ENCODE measurements around the gene UNC13A.

Gene UNC13A

DNA sequence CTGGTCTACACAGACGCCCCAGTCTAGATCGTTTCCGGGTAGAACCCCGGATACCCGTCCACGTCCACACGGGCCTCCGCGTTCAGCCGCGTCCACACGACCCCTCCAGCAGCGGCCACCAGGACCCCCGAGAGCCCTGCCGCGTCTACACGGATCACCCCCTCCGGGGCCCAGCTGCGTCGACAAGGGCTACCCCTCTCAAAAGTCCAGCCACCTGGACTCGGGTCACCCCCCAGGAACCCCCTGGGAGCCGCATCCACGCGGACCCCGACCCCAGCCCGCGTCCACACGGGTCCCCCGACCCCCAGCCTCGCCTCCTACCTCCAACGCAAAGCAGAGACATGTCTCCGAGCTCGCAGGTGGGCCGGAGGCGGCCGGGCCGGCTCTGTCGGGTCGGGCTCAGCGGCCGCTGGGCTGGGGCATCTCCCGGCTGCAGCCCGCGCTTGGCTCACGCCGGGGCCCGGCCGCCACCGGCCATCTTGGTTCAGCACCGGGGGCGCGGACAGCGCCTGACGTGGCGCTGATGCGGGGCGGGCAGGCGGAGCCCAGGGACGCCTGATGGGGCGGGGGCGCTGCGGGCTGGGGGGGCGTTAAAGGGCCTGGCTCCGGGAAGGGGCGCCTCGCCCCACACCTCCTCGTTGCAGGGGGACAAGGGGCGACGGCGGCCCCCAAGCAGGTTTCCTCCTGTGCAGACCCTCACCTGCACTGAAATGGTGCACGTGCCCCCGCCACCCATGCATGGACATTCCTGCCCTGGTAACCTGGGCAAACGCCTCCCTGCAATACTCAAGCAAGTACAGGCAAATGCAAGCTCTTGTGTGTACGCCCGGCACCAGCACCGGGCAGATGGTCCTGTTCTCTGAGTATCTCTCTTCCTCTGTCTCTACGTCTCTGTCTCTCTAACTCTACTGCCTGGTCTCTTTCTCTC lies at the start of gene UNC13A:
Gene UNC13A, minus strand, starts transcription at position 498 of the 928 bp plus-strand sequence. Its CDS starts 155 bp downstream, at position 343.
- DNase-seq: no peak

DNA sequence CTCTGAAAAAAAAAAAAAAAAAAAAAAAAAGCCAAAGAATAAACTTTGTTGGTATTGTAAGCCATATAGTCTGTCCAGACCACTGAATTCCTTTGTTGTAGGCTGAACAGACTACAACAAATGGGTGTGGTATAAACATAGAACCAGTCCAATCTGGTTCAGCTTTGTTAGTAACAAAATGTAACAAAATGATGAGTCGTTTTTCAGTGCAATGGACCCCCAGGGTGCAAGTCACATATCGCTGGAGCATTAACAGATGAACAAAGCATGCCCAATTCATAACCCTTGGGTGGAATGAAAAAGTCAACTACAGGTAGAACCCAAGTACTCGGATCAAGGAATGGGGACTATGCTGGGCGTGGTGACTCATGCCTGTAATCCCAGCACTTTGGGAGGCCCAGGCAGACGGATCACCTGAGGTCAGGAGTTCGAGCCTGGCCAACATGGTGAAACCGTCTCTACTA lies 49.6 kb upstream of the UNC13A start:
- DNase-seq: no peak

DNA sequence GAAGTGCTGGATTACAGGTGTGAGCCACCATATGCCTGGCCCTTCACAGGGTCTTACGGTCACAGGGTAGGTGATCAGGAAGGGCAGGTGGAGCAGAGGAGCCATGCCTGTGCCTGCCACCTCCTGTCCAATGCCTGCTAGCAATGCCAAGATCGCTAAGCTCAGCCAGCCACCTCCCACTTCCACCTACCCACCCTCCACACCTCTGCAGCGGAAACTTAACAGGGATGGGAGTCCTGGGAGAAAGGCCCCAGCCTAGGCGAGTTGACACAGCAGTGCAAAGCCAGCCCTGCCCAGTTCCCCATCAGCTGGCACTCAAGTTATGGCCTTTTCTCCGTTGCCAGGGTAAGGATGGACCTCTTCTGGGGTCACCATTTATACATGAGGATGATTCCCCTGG lies 47.3 kb upstream of the UNC13A start:
- no peak for DNase-seq

DNA sequence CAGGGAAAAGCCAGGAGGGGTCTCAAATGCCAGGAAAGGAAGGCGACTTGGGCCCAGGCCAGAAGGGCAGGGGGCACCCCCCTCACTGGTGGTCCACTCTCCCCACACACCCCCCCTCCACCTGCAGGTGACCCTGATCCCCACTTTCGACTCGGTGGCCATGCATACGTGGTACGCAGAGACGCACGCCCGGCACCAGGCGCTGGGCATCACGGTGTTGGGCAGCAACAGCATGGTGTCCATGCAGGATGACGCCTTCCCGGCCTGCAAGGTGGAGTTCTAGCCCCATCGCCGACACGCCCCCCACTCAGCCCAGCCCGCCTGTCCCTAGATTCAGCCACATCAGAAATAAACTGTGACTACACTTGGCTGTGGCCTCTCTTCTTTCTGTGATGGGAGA lies 46.0 kb upstream of the UNC13A start:
- no peak for DNase-seq

DNA sequence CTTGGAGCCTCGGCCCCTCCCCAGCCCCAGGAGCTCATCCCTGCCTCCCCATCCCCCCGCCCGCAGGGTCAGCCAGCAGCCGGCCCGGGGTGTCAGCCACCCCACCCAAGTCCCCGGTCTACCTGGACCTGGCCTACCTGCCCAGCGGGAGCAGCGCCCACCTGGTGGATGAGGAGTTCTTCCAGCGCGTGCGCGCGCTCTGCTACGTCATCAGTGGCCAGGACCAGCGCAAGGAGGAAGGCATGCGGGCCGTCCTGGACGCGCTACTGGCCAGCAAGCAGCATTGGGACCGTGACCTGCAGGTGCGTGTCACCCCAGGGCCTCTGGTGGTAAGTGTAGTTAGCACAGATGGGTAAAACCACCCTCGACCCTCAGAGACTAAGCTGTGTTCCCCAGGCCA lies 45.0 kb upstream of the UNC13A start:
- DNase-seq: no peak

DNA sequence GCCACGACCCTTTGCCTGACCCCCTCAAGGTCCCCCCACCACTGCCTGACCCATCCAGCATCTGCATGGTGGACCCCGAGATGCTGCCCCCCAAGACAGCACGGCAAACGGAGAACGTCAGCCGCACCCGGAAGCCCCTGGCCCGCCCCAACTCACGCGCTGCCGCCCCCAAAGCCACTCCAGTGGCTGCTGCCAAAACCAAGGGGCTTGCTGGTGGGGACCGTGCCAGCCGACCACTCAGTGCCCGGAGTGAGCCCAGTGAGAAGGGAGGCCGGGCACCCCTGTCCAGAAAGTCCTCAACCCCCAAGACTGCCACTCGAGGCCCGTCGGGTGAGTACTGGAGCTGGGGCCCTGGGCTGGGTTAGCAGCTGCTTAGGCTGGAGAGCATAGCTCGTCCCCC lies 39.7 kb upstream of the UNC13A start:
- DNase-seq: no peak

DNA sequence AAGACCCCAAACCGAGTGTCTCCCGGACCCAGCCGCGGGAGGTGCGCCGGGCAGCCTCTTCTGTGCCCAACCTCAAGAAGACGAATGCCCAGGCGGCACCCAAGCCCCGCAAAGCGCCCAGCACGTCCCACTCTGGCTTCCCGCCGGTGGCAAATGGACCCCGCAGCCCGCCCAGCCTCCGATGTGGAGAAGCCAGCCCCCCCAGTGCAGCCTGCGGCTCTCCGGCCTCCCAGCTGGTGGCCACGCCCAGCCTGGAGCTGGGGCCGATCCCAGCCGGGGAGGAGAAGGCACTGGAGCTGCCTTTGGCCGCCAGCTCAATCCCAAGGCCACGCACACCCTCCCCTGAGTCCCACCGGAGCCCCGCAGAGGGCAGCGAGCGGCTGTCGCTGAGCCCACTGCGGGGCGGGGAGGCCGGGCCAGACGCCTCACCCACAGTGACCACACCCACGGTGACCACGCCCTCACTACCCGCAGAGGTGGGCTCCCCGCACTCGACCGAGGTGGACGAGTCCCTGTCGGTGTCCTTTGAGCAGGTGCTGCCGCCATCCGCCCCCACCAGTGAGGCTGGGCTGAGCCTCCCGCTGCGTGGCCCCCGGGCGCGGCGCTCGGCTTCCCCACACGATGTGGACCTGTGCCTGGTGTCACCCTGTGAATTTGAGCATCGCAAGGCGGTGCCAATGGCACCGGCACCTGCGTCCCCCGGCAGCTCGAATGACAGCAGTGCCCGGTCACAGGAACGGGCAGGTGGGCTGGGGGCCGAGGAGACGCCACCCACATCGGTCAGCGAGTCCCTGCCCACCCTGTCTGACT lies 39.0 kb upstream of the UNC13A start:
- no peak for DNase-seq

DNA sequence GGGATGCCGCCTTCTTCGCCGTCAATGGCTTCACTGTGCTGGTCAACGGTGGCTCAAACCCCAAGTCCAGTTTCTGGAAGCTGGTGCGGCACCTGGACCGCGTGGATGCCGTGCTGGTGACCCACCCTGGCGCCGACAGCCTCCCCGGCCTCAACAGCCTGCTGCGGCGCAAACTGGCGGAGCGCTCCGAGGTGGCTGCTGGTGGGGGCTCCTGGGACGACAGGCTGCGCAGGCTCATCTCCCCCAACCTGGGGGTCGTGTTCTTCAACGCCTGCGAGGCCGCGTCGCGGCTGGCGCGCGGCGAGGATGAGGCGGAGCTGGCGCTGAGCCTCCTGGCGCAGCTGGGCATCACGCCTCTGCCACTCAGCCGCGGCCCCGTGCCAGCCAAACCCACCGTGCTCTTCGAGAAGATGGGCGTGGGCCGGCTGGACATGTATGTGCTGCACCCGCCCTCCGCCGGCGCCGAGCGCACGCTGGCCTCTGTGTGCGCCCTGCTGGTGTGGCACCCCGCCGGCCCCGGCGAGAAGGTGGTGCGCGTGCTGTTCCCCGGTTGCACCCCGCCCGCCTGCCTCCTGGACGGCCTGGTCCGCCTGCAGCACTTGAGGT lies 38.1 kb upstream of the UNC13A start:
- DNase-seq: no peak

DNA sequence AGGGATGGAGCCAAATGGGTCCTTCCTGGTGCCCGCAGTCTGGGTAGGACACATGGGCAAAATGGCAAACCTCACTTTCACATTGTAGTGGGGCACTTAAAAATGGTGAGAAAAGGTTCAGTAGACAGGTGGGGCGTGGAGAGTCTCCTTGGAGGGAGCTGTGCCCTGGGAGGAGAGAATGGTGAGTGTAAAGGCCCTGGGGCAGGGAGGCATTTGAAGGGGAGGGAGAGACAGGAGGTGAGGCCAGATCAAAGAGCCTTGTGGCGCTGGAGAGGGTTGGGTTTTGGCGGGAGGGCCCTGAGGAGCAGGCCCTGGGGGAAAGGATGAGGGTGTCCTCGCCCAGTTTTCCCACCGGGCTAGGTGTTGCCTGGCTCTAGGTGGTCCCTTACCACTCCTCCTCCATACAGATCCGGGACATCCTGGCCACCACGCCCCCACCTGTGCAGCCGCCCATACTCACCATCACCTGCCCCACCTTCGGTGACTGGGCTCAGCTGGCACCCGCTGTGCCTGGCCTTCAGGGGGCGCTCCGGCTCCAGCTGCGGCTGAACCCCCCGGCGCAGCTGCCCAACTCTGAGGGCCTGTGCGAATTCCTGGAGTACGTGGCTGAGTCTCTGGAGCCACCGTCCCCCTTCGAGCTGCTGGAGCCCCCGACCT lies 37.4 kb upstream of the UNC13A start:
- DNase-seq: no peak

DNA sequence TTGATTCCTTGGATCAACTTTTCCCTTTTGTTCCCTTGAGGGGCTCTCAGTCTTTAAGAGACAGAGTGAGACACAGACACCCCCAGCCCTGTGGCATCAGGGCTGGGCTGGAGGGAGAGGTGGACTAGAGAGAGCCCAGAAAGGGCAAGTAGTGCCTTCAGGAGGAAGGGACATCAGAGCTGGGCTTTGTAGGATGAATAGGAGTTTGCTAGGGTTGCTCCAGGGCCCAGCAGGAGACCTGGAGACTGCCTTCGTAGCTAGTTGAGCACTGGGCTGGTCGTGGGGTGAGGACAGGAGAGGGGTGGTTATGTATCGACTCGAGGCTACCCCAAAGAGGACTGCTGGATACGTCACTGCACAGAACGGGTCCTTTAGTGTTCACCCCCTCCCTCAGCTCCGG lies 36.5 kb upstream of the UNC13A start:
- DNase-seq: no peak

DNA sequence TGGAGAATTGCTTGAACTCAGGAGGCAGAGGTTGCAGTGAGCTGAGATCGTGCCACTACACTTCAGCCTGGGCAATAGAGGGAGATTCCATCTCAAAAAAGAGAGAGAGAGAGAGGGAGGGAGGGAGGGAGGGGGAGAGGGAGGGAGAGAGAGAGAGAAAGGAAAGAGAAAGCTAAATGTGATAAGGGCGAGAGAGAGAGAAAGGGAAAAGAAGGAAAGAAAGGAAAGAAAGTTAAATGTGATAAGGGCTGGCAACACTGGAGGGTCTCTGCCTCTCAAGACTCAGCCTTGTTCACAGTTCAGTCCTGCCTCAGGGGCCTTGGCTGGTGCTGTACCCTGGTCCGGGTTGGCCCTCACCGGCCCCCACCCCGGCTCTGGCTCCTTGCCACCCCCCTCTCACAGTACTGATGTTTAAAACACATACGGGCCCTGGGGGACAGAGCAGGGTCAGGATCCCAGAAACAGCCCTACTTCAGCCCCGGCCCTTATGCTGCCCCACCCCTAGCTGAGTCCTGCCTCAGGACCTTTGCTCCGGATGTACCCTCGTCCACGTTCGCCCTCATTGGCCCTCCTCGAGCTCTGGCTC lies 34.6 kb upstream of the UNC13A start:
- DNase-seq: no peak

DNA sequence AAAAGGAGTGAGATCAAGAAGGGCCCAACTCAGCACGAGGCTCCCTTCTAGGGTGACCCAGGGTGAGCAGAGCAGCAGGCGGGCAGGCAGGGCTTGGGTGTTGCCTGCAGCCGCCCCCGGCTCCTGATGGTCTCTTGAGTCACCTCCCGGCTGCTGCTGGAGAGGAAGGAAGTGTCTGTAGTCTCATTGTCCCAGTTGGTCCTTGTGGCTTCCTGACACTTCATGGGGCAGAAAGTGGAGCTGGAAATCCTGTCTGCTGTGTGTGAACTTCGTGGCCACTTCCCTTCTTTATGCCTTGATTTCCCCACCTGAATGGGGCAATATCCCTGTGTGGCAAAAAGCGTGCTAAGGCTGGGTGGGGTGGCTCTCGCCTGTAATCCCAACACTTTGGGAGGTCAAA lies 33.7 kb upstream of the UNC13A start:
- no peak for DNase-seq

DNA sequence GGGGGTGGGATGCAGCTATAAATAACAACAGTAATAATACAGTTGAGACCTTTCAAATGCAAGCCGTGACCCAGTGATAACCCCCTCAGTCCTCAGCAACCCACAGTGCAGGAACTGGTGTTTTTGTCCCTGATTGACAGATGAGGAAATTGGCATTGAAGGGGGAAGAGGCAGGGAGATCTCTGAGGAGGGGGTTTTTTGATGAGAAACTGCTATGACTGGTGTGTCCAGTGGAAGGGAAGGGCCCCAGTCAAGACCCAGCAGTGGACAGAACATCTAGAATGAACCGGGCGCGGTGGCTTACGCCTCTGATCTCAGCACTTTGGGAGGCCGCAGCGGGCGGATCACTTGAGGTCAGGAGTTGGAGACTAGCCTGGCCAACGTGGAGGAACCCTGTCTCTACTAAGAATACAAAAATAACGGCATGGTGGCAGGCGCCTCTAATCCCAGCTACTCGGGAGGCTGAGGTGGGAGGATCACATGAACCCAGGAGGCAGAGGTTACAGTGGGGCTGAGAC lies 33.0 kb upstream of the UNC13A start:
- no peak for DNase-seq

DNA sequence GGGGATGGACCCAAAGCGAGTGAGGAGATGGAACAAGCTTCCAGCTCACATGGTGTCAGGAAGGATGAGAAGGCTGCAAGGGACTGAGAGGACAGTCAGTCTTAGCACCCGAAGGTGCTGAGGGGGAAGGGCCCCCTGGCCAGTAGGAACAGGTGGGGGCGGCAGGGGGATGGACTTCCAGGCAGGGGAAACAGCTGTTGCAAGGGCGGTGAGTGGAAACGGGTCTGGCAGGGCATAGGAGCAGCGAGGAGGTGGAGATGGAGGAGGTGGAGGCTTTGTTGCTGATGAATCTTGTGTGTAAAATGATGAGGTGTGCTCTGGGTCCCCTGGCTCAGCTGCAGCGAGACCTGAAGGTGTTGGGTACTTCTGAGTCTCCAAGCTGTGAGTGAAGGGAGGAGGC lies 32.3 kb upstream of the UNC13A start:
- DNase-seq: no peak

DNA sequence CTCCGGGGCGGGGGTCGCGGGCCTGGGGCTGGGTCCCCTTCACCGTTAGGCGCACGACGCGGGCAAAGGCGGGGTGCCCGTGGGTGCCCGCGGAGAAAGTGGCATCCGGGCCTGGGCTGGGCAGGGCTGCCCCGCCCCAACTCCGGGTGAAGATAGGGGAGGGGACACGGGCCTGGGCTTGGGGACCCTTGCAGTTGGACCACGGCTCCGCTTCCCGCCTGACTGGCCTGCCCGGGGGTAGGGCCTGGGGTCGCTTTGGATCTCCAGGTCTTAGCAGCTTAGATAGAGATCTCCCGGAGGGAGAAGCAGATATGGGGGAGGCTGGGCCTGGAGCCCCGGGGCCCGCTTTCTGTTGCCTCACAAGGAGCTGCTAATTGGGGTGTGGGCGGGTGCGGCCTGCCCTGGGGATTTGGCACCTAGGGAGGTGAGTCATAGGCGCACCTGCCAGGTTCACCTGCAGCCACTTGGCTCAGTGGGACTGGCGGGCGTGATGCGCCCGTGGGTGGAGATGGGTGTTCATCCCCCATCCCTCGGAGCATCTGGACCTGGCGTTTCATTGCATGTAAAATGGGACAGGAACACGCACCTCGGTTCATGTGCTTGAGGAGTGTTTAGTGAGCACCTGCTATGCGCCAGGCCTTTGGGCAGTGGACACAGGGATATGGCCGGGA lies 31.7 kb upstream of the UNC13A start:
- DNase-seq: no peak

DNA sequence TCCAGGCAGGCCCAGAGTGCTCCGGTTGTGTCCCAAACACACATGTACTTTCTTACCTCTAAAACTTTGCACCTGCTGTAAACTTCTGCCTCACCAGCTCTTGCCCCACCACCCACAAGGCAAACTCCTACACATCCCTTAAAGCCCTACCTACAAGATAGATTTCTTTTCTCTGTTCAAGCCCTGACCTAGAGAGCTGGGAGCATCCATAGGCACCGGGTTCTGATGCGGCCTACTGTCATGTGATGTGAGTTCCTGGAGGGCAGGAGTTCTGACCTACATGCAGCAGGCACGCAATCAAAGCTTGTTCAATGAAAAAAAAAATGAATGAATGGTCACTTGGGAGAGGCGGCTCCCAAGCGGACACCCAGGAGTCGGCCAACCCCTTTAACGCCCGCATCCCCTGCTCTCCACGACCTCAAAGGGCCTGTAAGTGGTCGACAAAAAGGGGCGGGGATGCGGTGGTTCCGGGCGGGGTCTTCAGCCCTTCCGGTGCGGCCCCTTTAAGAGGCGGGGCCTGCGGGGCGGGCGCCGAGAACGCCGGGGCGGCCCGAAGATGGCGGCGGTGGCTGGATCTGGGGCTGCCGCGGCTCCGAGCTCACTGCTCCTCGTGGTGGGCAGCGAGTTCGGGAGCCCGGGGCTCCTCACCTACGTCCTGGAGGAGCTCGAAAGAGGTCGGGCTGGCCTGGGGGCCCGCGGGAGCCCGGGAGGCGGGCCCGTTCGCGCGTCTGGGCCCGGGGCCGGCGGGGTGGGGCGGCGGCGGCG lies 31.0 kb upstream of the UNC13A start, which contains the start of gene MAP1S:
Gene MAP1S, plus strand, starts transcription at position 534 of the 765 bp plus-strand sequence. Its CDS starts 23 bp downstream, at position 557.
- no peak for DNase-seq

DNA sequence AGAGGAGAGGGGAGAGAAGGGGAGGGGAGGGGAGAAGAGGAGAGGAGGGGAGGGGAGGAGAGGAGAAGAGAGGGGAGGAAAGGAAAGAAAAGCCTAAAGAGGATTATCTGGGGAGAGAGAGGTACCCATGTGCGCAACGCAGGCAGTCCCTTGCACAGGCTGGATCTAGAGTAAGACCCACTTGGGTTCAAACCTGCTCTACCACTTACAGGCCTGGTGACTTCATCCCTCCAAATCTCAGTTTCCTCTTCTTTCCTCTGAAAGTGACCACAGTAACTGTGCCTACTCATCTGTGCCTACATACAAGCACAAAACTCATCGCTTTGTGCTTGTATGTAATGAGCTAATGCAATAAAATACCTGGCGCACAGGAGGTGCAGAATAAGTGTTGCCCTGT lies 30.4 kb upstream of the UNC13A start:
- DNase-seq: no peak

DNA sequence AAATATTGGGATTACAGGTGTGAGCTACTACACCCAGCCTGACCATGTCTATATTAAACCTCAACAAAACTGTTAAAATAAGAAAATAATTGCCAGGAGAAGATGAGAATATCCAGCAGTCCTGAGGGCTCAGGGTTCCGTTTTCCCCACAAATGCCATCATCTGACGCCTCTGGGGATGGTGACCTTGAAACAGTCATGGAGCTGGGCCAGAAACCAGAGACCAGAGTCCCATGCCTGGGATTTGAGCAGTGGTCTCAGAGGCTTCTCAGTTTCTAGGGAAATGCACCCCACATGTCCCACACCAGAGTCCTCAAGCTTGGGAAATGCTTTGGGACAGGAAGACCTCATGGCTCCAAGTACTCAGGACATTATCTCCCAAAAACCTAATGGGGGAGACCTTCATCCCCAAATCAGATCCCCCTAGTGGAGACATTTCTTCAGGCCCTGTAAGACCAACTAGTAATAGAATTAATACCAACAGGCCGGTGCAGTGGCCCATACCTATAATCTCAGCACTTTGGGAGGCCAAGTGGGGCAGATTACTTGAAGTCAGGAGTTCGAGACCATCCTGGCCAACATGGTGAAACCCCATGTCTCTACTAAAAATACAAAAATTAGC lies 28.3 kb upstream of the UNC13A start:
- no peak for DNase-seq

DNA sequence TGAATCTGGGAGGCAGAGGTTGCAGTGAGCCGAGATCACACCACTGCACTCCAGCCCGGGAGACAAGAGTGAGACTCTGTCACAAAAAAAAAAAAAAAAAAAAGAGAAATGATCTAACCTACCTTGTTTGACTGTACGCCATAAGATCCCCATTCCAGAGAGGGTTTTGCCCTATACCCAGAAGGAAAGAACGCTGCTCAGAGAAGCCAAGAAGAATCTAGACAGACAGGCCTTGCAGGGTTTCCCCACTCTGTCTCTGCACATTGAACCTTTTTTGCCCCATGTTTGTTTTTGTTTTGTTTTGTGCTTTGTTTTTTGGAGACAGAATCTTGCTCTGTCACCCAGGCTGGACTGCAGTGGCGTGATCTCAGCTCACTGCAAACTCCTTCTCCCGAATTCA lies 23.7 kb upstream of the UNC13A start:
- DNase-seq: no peak

DNA sequence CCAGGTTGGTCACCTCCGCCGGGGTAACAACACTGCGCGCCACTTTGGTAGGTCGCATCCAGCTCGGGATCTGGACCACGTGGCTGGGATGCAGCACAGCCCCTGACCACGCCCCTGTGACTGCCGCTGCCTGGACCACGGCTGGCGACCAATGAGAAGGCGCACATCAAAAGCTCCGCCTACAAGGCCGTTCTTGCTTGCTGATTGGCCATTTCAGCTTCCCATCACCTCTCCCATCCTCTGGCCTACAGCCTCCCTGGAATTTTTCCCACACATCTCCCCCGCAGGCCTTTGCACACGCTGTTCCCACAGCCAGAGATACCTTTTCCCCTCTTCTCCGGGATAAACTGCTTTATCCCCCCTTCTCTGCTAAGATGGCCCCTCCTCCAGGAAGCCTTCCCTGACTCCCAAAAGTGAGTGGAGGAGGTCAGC lies 18.6 kb upstream of the UNC13A start:
- no peak for DNase-seq

Measured in DMS 273 treated with DMSO at 0.1 percent for 48 hours (cell line).